Measurements from ENCODE around the gene CDIP1.

CDIP1 gene

GRCh38 chr16:4496305-4496704, 42.3 kb downstream of the CDIP1 start:
- H3K79me2 ChIP-seq (ENCODE audit: insufficient read depth, low read length): peaks cover 5% of the 10 kb centered on the region; the same call in 1 of the 2 replicates
- no peaks in the 10 kb centered on the region for H3K9me3 ChIP-seq (ENCODE audit: insufficient read depth, low read depth, low read length)
- no peak for TF ChIP-seq CTCF (conservative IDR thresholded peaks at IDR 0.05; ENCODE audit: low read length)
- no peak for TF ChIP-seq EZH2phosphoT487 (IDR thresholded peaks at IDR 0.05; ENCODE audit: borderline replicate concordance)

GRCh38 chr16:4495766-4496165, 42.8 kb downstream of the CDIP1 start:
- Histone ChIP-seq H3K79me2 (ENCODE audit: insufficient read depth, low read length) (peaks cover 5% of the 10 kb centered on the region; the same call in 1 of the 2 replicates), H4K20me1 (ENCODE audit: insufficient read depth, low read length, poor library complexity, severe bottlenecking) (no peaks in the 10 kb centered on the region), H3K4me2 (ENCODE audit: low read depth, low read length, poor library complexity, severe bottlenecking) (no peak overlapping the region), H3F3A (ENCODE audit: low read depth) (no peaks in the 10 kb centered on the region), H3K27me3 (ENCODE audit: insufficient read depth, low read length, poor library complexity, severe bottlenecking) (no peaks in the 10 kb centered on the region), H2AFZ (ENCODE audit: low read length) (no peak overlapping the region), H3K4me3 (ENCODE audit: low read length, poor library complexity, severe bottlenecking) (no peak overlapping the region), H3K4me1 (ENCODE audit: insufficient read depth, low read length, poor library complexity, severe bottlenecking) (no peaks in the 10 kb centered on the region), H3K9me2 (replicated peaks; ENCODE audit: low read depth, low read length) (no peaks in the 10 kb centered on the region), H3K36me3 (ENCODE audit: insufficient read depth, low read length) (no peaks in the 10 kb centered on the region), H3K9ac (ENCODE audit: low read depth, low read length, poor library complexity, severe bottlenecking) (no peak overlapping the region), H3K9me3 (ENCODE audit: insufficient read depth, low read depth, low read length) (no peaks in the 10 kb centered on the region)
- no peak for TF ChIP-seq CTCF (conservative IDR thresholded peaks at IDR 0.05; ENCODE audit: low read length)
- TF ChIP-seq EZH2phosphoT487 (IDR thresholded peaks at IDR 0.05; ENCODE audit: borderline replicate concordance): no peak

More at GRCh38 chr16:4496305-4496704, 42.3 kb downstream of the CDIP1 start:
- Histone ChIP-seq H2AFZ (ENCODE audit: low read length) (no peak overlapping the region), H3K27me3 (ENCODE audit: insufficient read depth, low read length, poor library complexity, severe bottlenecking) (no peaks in the 10 kb centered on the region), H3K9ac (ENCODE audit: low read depth, low read length, poor library complexity, severe bottlenecking) (no peak overlapping the region), H4K20me1 (ENCODE audit: insufficient read depth, low read length, poor library complexity, severe bottlenecking) (no peaks in the 10 kb centered on the region), H3F3A (ENCODE audit: low read depth) (no peaks in the 10 kb centered on the region), H3K4me3 (ENCODE audit: low read length, poor library complexity, severe bottlenecking) (no peak overlapping the region), H3K4me2 (ENCODE audit: low read depth, low read length, poor library complexity, severe bottlenecking) (no peak overlapping the region), H3K36me3 (ENCODE audit: insufficient read depth, low read length) (no peaks in the 10 kb centered on the region), H3K9me2 (replicated peaks; ENCODE audit: low read depth, low read length) (no peaks in the 10 kb centered on the region), H3K4me1 (ENCODE audit: insufficient read depth, low read length, poor library complexity, severe bottlenecking) (no peaks in the 10 kb centered on the region)

- H4K20me1 ChIP-seq (ENCODE audit: insufficient read depth, low read length, poor library complexity, severe bottlenecking): no peaks in the 10 kb centered on the region
- H3K9me2 ChIP-seq (replicated peaks; ENCODE audit: low read depth, low read length): no peaks in the 10 kb centered on the region
Observed at GRCh38 chr16:4494746-4495490, 43.7 kb downstream of the CDIP1 start.

More at GRCh38 chr16:4494746-4495490, 43.7 kb downstream of the CDIP1 start:
- Histone ChIP-seq H3K4me2 (ENCODE audit: low read depth, low read length, poor library complexity, severe bottlenecking) (no peak overlapping the region), H3K36me3 (ENCODE audit: insufficient read depth, low read length) (no peaks in the 10 kb centered on the region), H3K9ac (ENCODE audit: low read depth, low read length, poor library complexity, severe bottlenecking) (no peak overlapping the region), H3K27me3 (ENCODE audit: insufficient read depth, low read length, poor library complexity, severe bottlenecking) (no peaks in the 10 kb centered on the region), H3K79me2 (ENCODE audit: insufficient read depth, low read length) (peaks cover 13% of the 10 kb centered on the region; the same call in 1 of the 2 replicates), H3K4me1 (ENCODE audit: insufficient read depth, low read length, poor library complexity, severe bottlenecking) (peaks cover 2% of the 10 kb centered on the region), H3K9me3 (ENCODE audit: insufficient read depth, low read depth, low read length) (no peaks in the 10 kb centered on the region), H3F3A (ENCODE audit: low read depth) (no peaks in the 10 kb centered on the region), H3K4me3 (ENCODE audit: low read length, poor library complexity, severe bottlenecking) (no peak overlapping the region), H2AFZ (ENCODE audit: low read length) (no peak overlapping the region)
- TF ChIP-seq EZH2phosphoT487 (IDR thresholded peaks at IDR 0.05; ENCODE audit: borderline replicate concordance): no peak
- no peak for TF ChIP-seq CTCF (conservative IDR thresholded peaks at IDR 0.05; ENCODE audit: low read length)
